HEK293 (cell line): ENCODE results near the gene STK10.
A peak's percentile ranks its signal among the peaks of the same experiment; 100 is the strongest.

Experiments used
- CTCF ChIA-PET: fragments of 350-600 bp; formaldehyde crosslinking; extraction: SDS; loops from one replicate; lab custom pipeline; 2021; ENCODE audit warnings: antibody characterized with exemption; lab: Yijun Ruan, JAX
- POLR2A ChIA-PET: fragments of 300-600 bp; formaldehyde crosslinking; extraction: SDS; loops from one replicate; lab custom pipeline; 2020; ENCODE audit warnings: antibody characterized with exemption, inconsistent platforms; lab: Yijun Ruan, JAX
- H3K27ac ChIP-seq: fragments of 200-500 bp; sonication (Bioruptor generic); 2 replicates; pipeline ENCODE4 v1.5.1; 2014; ENCODE audit warnings: low read depth, low read length, control low read depth, inconsistent platforms; ENCODE audit errors: extremely low read depth
- H3K36me3 ChIP-seq, 2 experiments: fragments of 200-500 bp in 1 of 2; sonication (Bioruptor generic) in 1 of 2; 1 replicate in 1 of 2; 2 replicates in 1 of 2; pipeline ENCODE4 v1.5.1; 2014 to 2017; ENCODE audit warnings: inconsistent platforms in 2 of 2, low read length in 2 of 2; ENCODE audit not compliant: control insufficient read depth in 2 of 2, insufficient read depth in 1 of 2
- H3K4me1 ChIP-seq: fragments of 200-500 bp; sonication (Bioruptor generic); 2 replicates; pipeline ENCODE4 v1.5.1; 2014; ENCODE audit warnings: mild to moderate bottlenecking, low read length, inconsistent platforms; ENCODE audit not compliant: control insufficient read depth, insufficient read depth
- H3K4me3 ChIP-seq: 2 replicates; pipeline ENCODE4 v1.5.1; 2011; ENCODE audit warnings: low read depth, mild to moderate bottlenecking, control low read depth, low read length, moderate library complexity
- H3K9me3 ChIP-seq: fragments of 200-500 bp; sonication (Bioruptor generic); 2 replicates; pipeline ENCODE4 v1.5.1; 2014; ENCODE audit warnings: low read depth, low read length, inconsistent platforms; ENCODE audit not compliant: control insufficient read depth, insufficient read depth
- AEBP2 ChIP-seq: fragments of 450-650 bp; formaldehyde crosslinking; IDR thresholded peaks from 2 replicates; pipeline ENCODE4 v1.5.1; 2016; ENCODE audit warnings: missing biosample characterization, missing genetic modification characterization, borderline replicate concordance
- BCL11B ChIP-seq: fragments of 450-650 bp; formaldehyde crosslinking; IDR thresholded peaks from 2 replicates; pipeline ENCODE4 v1.5.1; 2016; ENCODE audit warnings: low read depth, missing biosample characterization, missing genetic modification characterization
- FEZF1 ChIP-seq: fragments of 450-650 bp; formaldehyde crosslinking; IDR thresholded peaks from 2 replicates; pipeline ENCODE4 v1.5.1; 2016; ENCODE audit warnings: missing biosample characterization, missing genetic modification characterization
- GLIS1 ChIP-seq: fragments of 450-650 bp; formaldehyde crosslinking; IDR thresholded peaks from 2 replicates; pipeline ENCODE4 v1.5.1; 2016; ENCODE audit warnings: missing biosample characterization, missing genetic modification characterization
- HOXC10 ChIP-seq: sonication (generic); formaldehyde crosslinking; IDR thresholded peaks from 2 replicates; pipeline ENCODE4 v1.8.1; 2023; ENCODE audit warnings: mild to moderate bottlenecking, missing genetic modification reagents
- KLF17 ChIP-seq: fragments of 450-650 bp; formaldehyde crosslinking; IDR thresholded peaks from 2 replicates; pipeline ENCODE4 v1.5.1; 2016; ENCODE audit warnings: missing biosample characterization, missing genetic modification characterization
- PATZ1 ChIP-seq: fragments of 450-650 bp; formaldehyde crosslinking; IDR thresholded peaks from 2 replicates; pipeline ENCODE4 v1.5.1; 2016; ENCODE audit warnings: missing biosample characterization, missing genetic modification characterization
- REPIN1 ChIP-seq: fragments of 450-650 bp; formaldehyde crosslinking; IDR thresholded peaks from 2 replicates; pipeline ENCODE4 v1.5.1; 2017; ENCODE audit warnings: missing biosample characterization, missing genetic modification characterization, low read depth
- SCRT2 ChIP-seq: fragments of 450-650 bp; formaldehyde crosslinking; IDR thresholded peaks from 2 replicates; pipeline ENCODE4 v1.5.1; 2016; ENCODE audit warnings: missing biosample characterization, missing genetic modification characterization
- YY2 ChIP-seq: fragments of 450-650 bp; formaldehyde crosslinking; IDR thresholded peaks from 2 replicates; pipeline ENCODE4 v1.5.1; 2016; ENCODE audit warnings: missing biosample characterization, missing genetic modification characterization
- ZEB2 ChIP-seq: fragments of 450-650 bp; formaldehyde crosslinking; IDR thresholded peaks from 2 replicates; pipeline ENCODE4 v1.5.1; 2016; ENCODE audit warnings: missing biosample characterization, missing genetic modification characterization
- ZNF174 ChIP-seq: fragments of 450-650 bp; formaldehyde crosslinking; IDR thresholded peaks from 2 replicates; pipeline ENCODE4 v1.5.0; 2017; ENCODE audit warnings: missing biosample characterization, mild to moderate bottlenecking, missing genetic modification characterization
- ZNF223 ChIP-seq: fragments of 450-650 bp; formaldehyde crosslinking; IDR thresholded peaks from 2 replicates; pipeline ENCODE4 v1.5.1; 2016; ENCODE audit warnings: missing biosample characterization, missing genetic modification characterization
- ZNF23 ChIP-seq: fragments of 450-650 bp; formaldehyde crosslinking; IDR thresholded peaks from 2 replicates; pipeline ENCODE4 v1.5.1; 2016; ENCODE audit warnings: missing biosample characterization, missing genetic modification characterization, borderline replicate concordance
- ZNF248 ChIP-seq: fragments of 450-650 bp; formaldehyde crosslinking; IDR thresholded peaks from 2 replicates; pipeline ENCODE4 v1.5.1; 2017; ENCODE audit warnings: missing biosample characterization, missing genetic modification characterization
- ZNF302 ChIP-seq: fragments of 450-650 bp; formaldehyde crosslinking; IDR thresholded peaks from 2 replicates; pipeline ENCODE4 v1.5.1; 2016; ENCODE audit warnings: missing biosample characterization, missing genetic modification characterization, low read depth
- ZNF366 ChIP-seq: fragments of 450-650 bp; formaldehyde crosslinking; conservative IDR thresholded peaks from 2 replicates; pipeline ENCODE4 v1.5.1; 2016; ENCODE audit warnings: missing biosample characterization, missing genetic modification characterization
- ZNF513 ChIP-seq: fragments of 450-650 bp; IDR thresholded peaks from 2 replicates; pipeline ENCODE4 v1.5.1; 2018; ENCODE audit warnings: missing biosample characterization, missing genetic modification characterization
- ZNF530 ChIP-seq: fragments of 450-650 bp; formaldehyde crosslinking; IDR thresholded peaks from 2 replicates; pipeline ENCODE4 v1.5.1; 2016; ENCODE audit warnings: low read depth, missing biosample characterization, missing genetic modification characterization
- ZNF558 ChIP-seq: fragments of 450-650 bp; formaldehyde crosslinking; IDR thresholded peaks from 2 replicates; pipeline ENCODE4 v1.5.1; 2016; ENCODE audit warnings: missing biosample characterization, missing genetic modification characterization
- ZNF561 ChIP-seq: fragments of 450-650 bp; IDR thresholded peaks from 2 replicates; pipeline ENCODE4 v1.5.1; 2018; ENCODE audit warnings: missing biosample characterization, missing genetic modification characterization, borderline replicate concordance
- ZNF664 ChIP-seq: fragments of 450-650 bp; formaldehyde crosslinking; IDR thresholded peaks from 2 replicates; pipeline ENCODE4 v1.5.1; 2016; ENCODE audit warnings: missing biosample characterization, missing genetic modification characterization
- ZNF670 ChIP-seq: fragments of 450-650 bp; formaldehyde crosslinking; IDR thresholded peaks from 2 replicates; pipeline ENCODE4 v1.5.1; 2016; ENCODE audit warnings: missing biosample characterization, missing genetic modification characterization, low read depth
- ZNF707 ChIP-seq: fragments of 450-650 bp; formaldehyde crosslinking; IDR thresholded peaks from 2 replicates; pipeline ENCODE4 v1.5.1; 2016; ENCODE audit warnings: missing biosample characterization, missing genetic modification characterization
- ZNF768 ChIP-seq: fragments of 450-650 bp; formaldehyde crosslinking; IDR thresholded peaks from 2 replicates; pipeline ENCODE4 v1.5.1; 2018; ENCODE audit warnings: missing biosample characterization, mild to moderate bottlenecking, missing genetic modification characterization
- ZSCAN30 ChIP-seq: fragments of 450-650 bp; IDR thresholded peaks from 2 replicates; pipeline ENCODE4 v1.5.1; 2018; ENCODE audit warnings: missing biosample characterization, mild to moderate bottlenecking, missing genetic modification characterization, moderate library complexity
- ZXDB ChIP-seq: fragments of 450-650 bp; formaldehyde crosslinking; IDR thresholded peaks from 2 replicates; pipeline ENCODE4 v1.5.1; 2016; ENCODE audit warnings: missing biosample characterization, missing genetic modification characterization

STK10 gene

GRCh38 chr5:172188893-172189692 is 1.1 kb upstream of the STK10 start:
- Histone ChIP-seq H3K27ac (peak overlapping the region; percentile 59; the same call in 1 of the 2 replicates), H3K4me3 (peak overlapping the region; percentile 48), H3K36me3 (no peaks in the 10 kb centered on the region), H3K9me3 (no peaks in the 10 kb centered on the region), H3K4me1 (peaks cover 4% of the 10 kb centered on the region; the same call in 1 of the 2 replicates)
- no peak for TF ChIP-seq ZSCAN30 (tag by site-specific recombination)
- no peak for TF ChIP-seq HOXC10 (CRISPR knock-in tag)
- TF ChIP-seq ZXDB (tag by site-specific recombination): peak; percentile 2; the same call in 1 of the 2 replicates
- TF ChIP-seq PATZ1 (tag by site-specific recombination): no peak
- TF ChIP-seq ZEB2: 0 out of 2 replicates have a peak, but pooled peaks have one; percentile 7
- no peak for TF ChIP-seq FEZF1 (tag by site-specific recombination)
- no peak for TF ChIP-seq ZNF768 (tag by site-specific recombination)
- no peak for TF ChIP-seq ZNF664 (tag by site-specific recombination)
- no peak for TF ChIP-seq ZNF670
- ChIA-PET POLR2A (interaction anchor here (0.6 to 3.0 kb wide), 7 partner anchors 11 to 94 kb away, joined by 3 to 18 read pairs (median 4); partner anchors contain the start of gene UBTD2), CTCF (interaction anchor here (0.6 to 4.6 kb wide), 50 partner anchors 9 to 1667 kb away, joined by 3 to 44 read pairs (median 4); partner anchors contain the start of gene UBTD2)

- ChIA-PET POLR2A (interaction anchor here (0.6 to 3.0 kb wide), 9 partner anchors 11 to 799 kb away, joined by 3 to 18 read pairs (median 4); partner anchors contain the start of genes FBXW11 and UBTD2), CTCF (interaction anchor here (0.6 to 4.6 kb wide), 17 partner anchors 45 to 510 kb away, joined by 3 to 44 read pairs (median 4); partner anchors contain the start of gene UBTD2)
- H3K4me1 ChIP-seq: peaks cover 4% of the 10 kb centered on the region; the same call in 1 of the 2 replicates
- H3K27ac ChIP-seq: peak overlapping the region; percentile 59; the same call in 1 of the 2 replicates
- H3K4me3 ChIP-seq: peak overlapping the region; percentile 48
- no peaks in the 10 kb centered on the region for H3K9me3 ChIP-seq
- H3K36me3 ChIP-seq: no peaks in the 10 kb centered on the region
- TF ChIP-seq ZNF302 (tag by site-specific recombination) (no peak), ZNF223 (tag by site-specific recombination) (no peak), YY2 (tag by site-specific recombination) (no peak), ZNF513 (tag by site-specific recombination) (no peak), ZNF561 (no peak), AEBP2 (tag by site-specific recombination) (no peak), GLIS1 (tag by site-specific recombination) (peak; percentile 72), ZNF366 (no peak), ZNF707 (tag by site-specific recombination) (no peak), REPIN1 (no peak; the same call in 1 of the 2 replicates), ZNF174 (no peak), KLF17 (peak; percentile 66), ZNF23 (tag by site-specific recombination) (no peak), ZNF248 (tag by site-specific recombination) (no peak), BCL11B (no peak), ZNF530 (tag by site-specific recombination) (no peak), ZNF558 (tag by site-specific recombination) (no peak), SCRT2 (tag by site-specific recombination) (no peak)
Measured at GRCh38 chr5:172187118-172188032, 649 bp downstream of the STK10 start.
